ENCODE results near the gene RUNX1. TPM values are rescaled to one million over a fixed set of nuclear protein-coding genes. Genes with fewer than 3 reads are reported as not detected.

Gene RUNX1
- polyA plus RNA-seq, 1 experiment, result 20.9 TPM

DNA sequence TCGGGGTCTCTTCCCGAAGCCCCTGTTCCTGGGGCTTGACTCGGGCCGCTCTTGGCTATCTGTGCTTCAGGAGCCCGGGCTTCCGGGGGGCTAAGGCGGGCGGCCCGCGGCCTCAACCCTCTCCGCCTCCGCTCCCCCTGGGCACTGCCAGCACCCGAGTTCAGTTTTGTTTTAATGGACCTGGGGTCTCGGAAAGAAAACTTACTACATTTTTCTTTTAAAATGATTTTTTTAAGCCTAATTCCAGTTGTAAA lies 158.7 kb downstream of the RUNX1 start:
- H3K27me3 ChIP-seq (ENCODE audit: control insufficient read depth, insufficient read depth, low read length), result no peaks in the 10 kb centered on the region
- ChIA-PET CTCF (interaction anchor here (0.6 to 7.1 kb wide), 16 partner anchors 9 to 1050 kb away, joined by 3 to 67 read pairs (median 3); no protein-coding TSS in a partner anchor), POLR2A (interaction anchor here (0.6 to 1.4 kb wide), 9 partner anchors 44 to 688 kb away, joined by 3 to 6 read pairs (median 3); no protein-coding TSS in a partner anchor)
- H3K27ac ChIP-seq (ENCODE audit: low read depth, low read length), result peak overlapping the region; percentile 89
- peaks cover 4% of the 10 kb centered on the region; the same call in 1 of the 2 replicates for H3K9me3 ChIP-seq (ENCODE audit: control insufficient read depth, insufficient read depth, low read length)
- DNase-seq (ENCODE audit: low read depth, low spot score), result no peak
- peak overlapping the region; percentile 55 for H3K4me3 ChIP-seq (ENCODE audit: low read depth, low read length)
- TF ChIP-seq, protein P1, sequence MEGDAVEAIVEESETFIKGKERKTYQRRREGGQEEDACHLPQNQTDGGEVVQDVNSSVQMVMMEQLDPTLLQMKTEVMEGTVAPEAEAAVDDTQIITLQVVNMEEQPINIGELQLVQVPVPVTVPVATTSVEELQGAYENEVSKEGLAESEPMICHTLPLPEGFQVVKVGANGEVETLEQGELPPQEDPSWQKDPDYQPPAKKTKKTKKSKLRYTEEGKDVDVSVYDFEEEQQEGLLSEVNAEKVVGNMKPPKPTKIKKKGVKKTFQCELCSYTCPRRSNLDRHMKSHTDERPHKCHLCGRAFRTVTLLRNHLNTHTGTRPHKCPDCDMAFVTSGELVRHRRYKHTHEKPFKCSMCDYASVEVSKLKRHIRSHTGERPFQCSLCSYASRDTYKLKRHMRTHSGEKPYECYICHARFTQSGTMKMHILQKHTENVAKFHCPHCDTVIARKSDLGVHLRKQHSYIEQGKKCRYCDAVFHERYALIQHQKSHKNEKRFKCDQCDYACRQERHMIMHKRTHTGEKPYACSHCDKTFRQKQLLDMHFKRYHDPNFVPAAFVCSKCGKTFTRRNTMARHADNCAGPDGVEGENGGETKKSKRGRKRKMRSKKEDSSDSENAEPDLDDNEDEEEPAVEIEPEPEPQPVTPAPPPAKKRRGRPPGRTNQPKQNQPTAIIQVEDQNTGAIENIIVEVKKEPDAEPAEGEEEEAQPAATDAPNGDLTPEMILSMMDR (IDR thresholded peaks at IDR 0.05; ENCODE audit: low read depth, low read length), result no peak

DNA sequence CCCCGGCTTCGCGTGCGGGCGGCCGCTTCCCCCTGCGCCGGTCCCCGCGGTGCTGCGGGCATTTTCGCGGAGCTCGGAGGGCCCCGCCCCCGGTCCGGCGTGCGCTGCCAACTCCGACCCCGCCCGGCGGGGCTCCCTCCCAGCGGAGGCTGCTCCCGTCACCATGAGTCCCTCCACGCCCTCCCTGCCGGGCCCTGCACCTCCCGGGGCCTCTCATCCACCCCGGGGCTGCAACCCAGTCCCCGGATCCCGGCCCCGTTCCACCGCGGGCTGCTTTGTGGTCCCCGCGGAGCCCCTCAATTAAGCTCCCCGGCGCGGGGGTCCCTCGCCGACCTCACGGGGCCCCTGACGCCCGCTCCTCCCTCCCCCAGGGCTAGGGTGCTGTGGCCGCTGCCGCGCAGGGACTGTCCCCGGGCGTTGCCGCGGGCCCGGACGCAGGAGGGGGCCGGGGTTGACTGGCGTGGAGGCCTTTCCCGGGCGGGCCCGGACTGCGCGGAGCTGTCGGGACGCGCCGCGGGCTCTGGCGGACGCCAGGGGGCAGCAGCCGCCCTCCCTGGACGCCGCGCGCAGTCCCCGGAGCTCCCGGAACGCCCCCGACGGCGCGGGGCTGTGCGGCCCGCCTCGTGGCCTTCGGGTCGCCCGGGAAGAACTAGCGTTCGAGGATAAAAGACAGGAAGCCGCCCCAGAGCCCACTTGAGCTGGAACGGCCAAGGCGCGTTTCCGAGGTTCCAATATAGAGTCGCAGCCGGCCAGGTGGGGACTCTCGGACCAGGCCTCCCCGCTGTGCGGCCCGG lies 159.2 kb downstream of the RUNX1 start:
- Histone ChIP-seq H3K27me3 (ENCODE audit: control insufficient read depth, insufficient read depth, low read length) (no peaks in the 10 kb centered on the region), H3K9me3 (ENCODE audit: control insufficient read depth, insufficient read depth, low read length) (peaks cover 4% of the 10 kb centered on the region; the same call in 1 of the 2 replicates), H3K4me3 (ENCODE audit: low read depth, low read length) (peak overlapping the region; percentile 72), H3K27ac (ENCODE audit: low read depth, low read length) (peak overlapping the region; percentile 94)
- TF ChIP-seq, protein P1 (IDR thresholded peaks at IDR 0.05; ENCODE audit: low read depth, low read length), result peak; percentile 53
- no peak for DNase-seq (ENCODE audit: low read depth, low spot score)
- ChIA-PET CTCF (interaction anchor here (0.6 to 7.1 kb wide), 20 partner anchors 10 to 1050 kb away, joined by 3 to 67 read pairs (median 3); no protein-coding TSS in a partner anchor), POLR2A (interaction anchor here (0.6 to 2.8 kb wide), 15 partner anchors 44 to 719 kb away, joined by 3 to 12 read pairs (median 4); no protein-coding TSS in a partner anchor)

DNA sequence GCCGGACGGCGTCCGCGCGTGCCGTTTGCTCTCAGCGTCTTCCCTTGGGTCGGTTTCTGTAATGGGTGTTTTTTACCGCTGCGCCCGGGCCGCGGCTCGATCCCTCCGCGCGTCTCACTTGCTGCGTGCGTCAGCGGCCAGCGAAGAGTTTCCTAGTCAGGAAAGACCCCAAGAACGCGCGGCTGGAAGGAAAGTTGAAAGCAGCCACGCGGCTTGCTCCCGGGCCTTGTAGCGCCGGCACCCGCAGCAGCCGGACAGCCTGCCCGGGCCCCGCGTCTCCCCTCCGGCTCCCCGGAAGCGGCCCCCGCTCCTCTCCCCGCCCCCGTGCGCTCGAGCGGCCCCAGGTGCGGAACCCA lies 159.8 kb downstream of the RUNX1 start:
- CTCF ChIA-PET, result interaction anchor here (0.8 to 7.1 kb wide), 15 partner anchors 11 to 951 kb away, joined by 3 to 67 read pairs (median 3); no protein-coding TSS in a partner anchor
- peak overlapping the region; percentile 94 for H3K27ac ChIP-seq (ENCODE audit: low read depth, low read length)
- peak overlapping the region; percentile 72 for H3K4me3 ChIP-seq (ENCODE audit: low read depth, low read length)
- H3K9me3 ChIP-seq (ENCODE audit: control insufficient read depth, insufficient read depth, low read length), result peaks cover 4% of the 10 kb centered on the region; the same call in 1 of the 2 replicates
- DNase-seq (ENCODE audit: low read depth, low spot score), result no peak
- H3K27me3 ChIP-seq (ENCODE audit: control insufficient read depth, insufficient read depth, low read length), result no peaks in the 10 kb centered on the region
- TF ChIP-seq, protein P1 (IDR thresholded peaks at IDR 0.05; ENCODE audit: low read depth, low read length), result no peak
- POLR2A ChIA-PET, result interaction anchor here (0.6 to 2.8 kb wide), 12 partner anchors 128 to 720 kb away, joined by 3 to 12 read pairs (median 4); no protein-coding TSS in a partner anchor

DNA sequence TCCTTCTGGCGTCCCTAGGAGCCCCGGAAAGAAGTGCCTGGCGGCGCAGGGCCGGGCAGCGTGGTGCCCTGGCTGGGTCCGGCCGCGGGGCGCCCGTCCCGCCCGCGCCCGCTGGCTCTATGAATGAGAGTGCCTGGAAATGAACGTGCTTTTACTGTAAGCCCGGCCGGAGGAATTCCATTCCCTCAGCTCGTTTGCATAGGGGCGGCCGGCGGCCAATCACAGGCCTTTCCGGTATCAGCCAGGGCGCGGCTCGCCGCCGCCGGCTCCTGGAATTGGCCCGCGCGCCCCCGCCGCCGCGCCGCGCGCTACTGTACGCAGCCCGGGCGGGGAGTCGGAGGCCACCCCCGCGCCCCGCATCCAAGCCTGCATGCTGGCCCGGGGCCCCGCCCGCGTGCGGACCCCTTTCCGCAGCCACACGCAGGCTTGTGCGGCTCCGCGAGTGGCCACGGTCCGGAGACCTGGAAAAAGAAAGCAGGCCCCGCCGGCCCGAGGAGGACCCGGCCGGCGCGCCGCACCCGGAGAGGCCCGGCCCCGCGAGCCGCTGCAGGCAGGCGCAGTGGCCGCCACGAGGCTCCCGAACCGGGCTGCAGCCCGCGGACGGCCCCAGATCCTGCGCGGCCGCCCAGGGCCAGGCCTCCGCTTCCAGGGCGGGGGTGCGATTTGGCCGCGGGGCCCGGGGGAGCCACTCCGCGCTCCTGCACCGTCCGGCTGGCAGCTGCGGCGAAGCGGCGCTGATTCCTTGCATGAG lies 160.4 kb downstream of the RUNX1 start:
- H3K4me3 ChIP-seq (ENCODE audit: low read depth, low read length), result peak overlapping the region; percentile 92
- TF ChIP-seq, protein P1 (IDR thresholded peaks at IDR 0.05; ENCODE audit: low read depth, low read length), result no peak
- peaks cover 4% of the 10 kb centered on the region; the same call in 1 of the 2 replicates for H3K9me3 ChIP-seq (ENCODE audit: control insufficient read depth, insufficient read depth, low read length)
- no peaks in the 10 kb centered on the region for H3K27me3 ChIP-seq (ENCODE audit: control insufficient read depth, insufficient read depth, low read length)
- peak; percentile 92 for DNase-seq (ENCODE audit: low read depth, low spot score)
- POLR2A ChIA-PET, result interaction anchor here (0.6 to 3.9 kb wide), 22 partner anchors 14 to 1134 kb away, joined by 3 to 29 read pairs (median 4); no protein-coding TSS in a partner anchor
- peak overlapping the region; percentile 99 for H3K27ac ChIP-seq (ENCODE audit: low read depth, low read length)
- CTCF ChIA-PET, result interaction anchor here (0.8 to 7.1 kb wide), 7 partner anchors 18 to 512 kb away, joined by 3 to 67 read pairs (median 3); no protein-coding TSS in a partner anchor

Data from AG04450 (cell line).